ENCODE measurements around the gene EIF4E1B. TPM values are rescaled to one million over a fixed set of nuclear protein-coding genes. Genes with fewer than 3 reads are reported as not detected.

The EIF4E1B gene
- total RNA-seq, 2 experiments from 2014 or later: not detected

GRCh38 chr5:176691524-176691923 is 61.0 kb downstream of the EIF4E1B start:
- no peak overlapping the region for H3K27ac Mint-ChIP-seq
- H3K36me3 Mint-ChIP-seq: no peaks in the 10 kb centered on the region
- ChIA-PET POLR2A (no interaction called here), CTCF (interaction anchor here (0.6 to 1.3 kb wide), 3 partner anchors 9 to 393 kb away, joined by 3 to 4 read pairs (median 3); no protein-coding TSS in a partner anchor)
- H3K4me1 Mint-ChIP-seq (ENCODE audit: low read depth): no peaks in the 10 kb centered on the region
- peaks cover 45% of the 10 kb centered on the region for H3K27me3 Mint-ChIP-seq
- no peaks in the 10 kb centered on the region for H3K9me3 Mint-ChIP-seq
- no peak overlapping the region for H3K4me3 Mint-ChIP-seq
- DNase-seq: no peak
- intact Hi-C loops (cut with micrococcal nuclease): no loop called here

- DNase-seq: no peak
- H3K27me3 Mint-ChIP-seq: peaks cover 49% of the 10 kb centered on the region
- H3K9me3 Mint-ChIP-seq: no peaks in the 10 kb centered on the region
- no peak overlapping the region for H3K4me3 Mint-ChIP-seq
- H3K36me3 Mint-ChIP-seq: no peaks in the 10 kb centered on the region
- H3K4me1 Mint-ChIP-seq (ENCODE audit: low read depth): no peaks in the 10 kb centered on the region
- no peak overlapping the region for H3K27ac Mint-ChIP-seq
- intact Hi-C loops (cut with micrococcal nuclease): no loop called here
- ChIA-PET POLR2A (no interaction called here), CTCF (interaction anchor here (2.0 kb wide), 1 partner anchor 32 kb away, joined by 9 read pairs; no protein-coding TSS in a partner anchor)
Observed at GRCh38 chr5:176692326-176692725, 61.9 kb downstream of the EIF4E1B start.

GRCh38 chr5:176692839-176693476 is 62.5 kb downstream of the EIF4E1B start:
- no peak overlapping the region for H3K27ac Mint-ChIP-seq
- no peaks in the 10 kb centered on the region for H3K36me3 Mint-ChIP-seq
- intact Hi-C loops (cut with micrococcal nuclease): no loop called here
- peaks cover 54% of the 10 kb centered on the region for H3K27me3 Mint-ChIP-seq
- no peak overlapping the region for H3K4me3 Mint-ChIP-seq
- DNase-seq: no peak
- ChIA-PET CTCF (interaction anchor here (2.0 kb wide), 1 partner anchor 32 kb away, joined by 9 read pairs; no protein-coding TSS in a partner anchor), POLR2A (no interaction called here)
- no peaks in the 10 kb centered on the region for H3K9me3 Mint-ChIP-seq
- no peaks in the 10 kb centered on the region for H3K4me1 Mint-ChIP-seq (ENCODE audit: low read depth)

- Mint-ChIP-seq H3K36me3 (no peaks in the 10 kb centered on the region), H3K4me3 (no peak overlapping the region), H3K9me3 (no peaks in the 10 kb centered on the region), H3K4me1 (ENCODE audit: low read depth) (no peaks in the 10 kb centered on the region), H3K27ac (no peak overlapping the region), H3K27me3 (peaks cover 58% of the 10 kb centered on the region)
- CTCF ChIA-PET: interaction anchor here (2.0 kb wide), 1 partner anchor 33 kb away, joined by 9 read pairs; no protein-coding TSS in a partner anchor
- no peak for DNase-seq
- POLR2A ChIA-PET: no interaction called here
- intact Hi-C loops (cut with micrococcal nuclease): no loop called here
Observed at GRCh38 chr5:176693477-176693851, 63.0 kb downstream of the EIF4E1B start.

- H3K4me1 Mint-ChIP-seq (ENCODE audit: low read depth): no peaks in the 10 kb centered on the region
- no peaks in the 10 kb centered on the region for H3K36me3 Mint-ChIP-seq
- no peak overlapping the region for H3K4me3 Mint-ChIP-seq
- intact Hi-C loops (cut with micrococcal nuclease): no loop called here
- DNase-seq: no peak
- ChIA-PET CTCF (interaction anchor here (2.0 kb wide), 1 partner anchor 33 kb away, joined by 9 read pairs; no protein-coding TSS in a partner anchor), POLR2A (interaction anchor here (0.6 kb wide), 1 partner anchor 66 kb away, joined by 3 read pairs; no protein-coding TSS in a partner anchor)
- no peak overlapping the region for H3K27ac Mint-ChIP-seq
- H3K9me3 Mint-ChIP-seq: no peaks in the 10 kb centered on the region
- peaks cover 63% of the 10 kb centered on the region for H3K27me3 Mint-ChIP-seq
Observed at GRCh38 chr5:176694146-176694545, 63.7 kb downstream of the EIF4E1B start.

GRCh38 chr5:176694631-176695030 is 64.2 kb downstream of the EIF4E1B start:
- DNase-seq: no peak
- POLR2A ChIA-PET: no interaction called here
- Mint-ChIP-seq H3K27ac (no peak overlapping the region), H3K4me1 (ENCODE audit: low read depth) (no peaks in the 10 kb centered on the region), H3K36me3 (no peaks in the 10 kb centered on the region), H3K9me3 (no peaks in the 10 kb centered on the region), H3K27me3 (peaks cover 59% of the 10 kb centered on the region), H3K4me3 (no peak overlapping the region)
- CTCF ChIA-PET: no interaction called here
- intact Hi-C loops (cut with micrococcal nuclease): no loop called here

- no peak for DNase-seq
- Mint-ChIP-seq H3K36me3 (no peaks in the 10 kb centered on the region), H3K4me1 (ENCODE audit: low read depth) (no peaks in the 10 kb centered on the region), H3K4me3 (no peak overlapping the region), H3K27ac (no peak overlapping the region), H3K27me3 (peaks cover 59% of the 10 kb centered on the region), H3K9me3 (no peaks in the 10 kb centered on the region)
- ChIA-PET CTCF (no interaction called here), POLR2A (no interaction called here)
- intact Hi-C loops (cut with micrococcal nuclease): no loop called here
Observed at GRCh38 chr5:176695073-176695472, 64.6 kb downstream of the EIF4E1B start.

Small RNA genes lying within 50 kb of the gene (microRNA-seq; reads per million reads assigned to microRNA genes)
- not detected for gene MIR4281 (ENCODE audit: borderline microRNAs expressed, borderline number of aligned reads, borderline replicate concordance)

Other genes starting within 250 kb of the EIF4E1B start
- gene NOP16, start 242.1 kb upstream of the EIF4E1B start, total RNA-seq: 10 to 100 TPM; 52.5 to 57.6 TPM
- 100 to 1,000 TPM; 112 to 119 TPM for gene HIGD2A, start 241.9 kb upstream of the EIF4E1B start, total RNA-seq
- gene CLTB, start 214.1 kb upstream of the EIF4E1B start, total RNA-seq: 10 to 100 TPM; 51.5 to 57.0 TPM
- gene FAF2, start 182.3 kb upstream of the EIF4E1B start, total RNA-seq: 10 to 100 TPM; 34.4 to 34.6 TPM
- 10 to 100 TPM; 61.9 to 68.1 TPM for gene RNF44, start 93.3 kb upstream of the EIF4E1B start, total RNA-seq
- gene CDHR2, start 81.3 kb upstream of the EIF4E1B start, total RNA-seq: under 1 TPM; 0.36 to 0.38 TPM
- gene GPRIN1, start 20.5 kb upstream of the EIF4E1B start, total RNA-seq: 1 to 10 TPM; 4.5 to 5.3 TPM
- under 1 TPM in 1 of 2 experiments, not detected in 1; 0.31 TPM for gene SNCB, start 141 bp upstream of the EIF4E1B start, total RNA-seq
- 10 to 100 TPM; 25.2 to 25.3 TPM for gene TSPAN17, start 16.8 kb downstream of the EIF4E1B start, total RNA-seq
- gene UNC5A, start 179.9 kb downstream of the EIF4E1B start, total RNA-seq: not detected

Data from activated CD4-positive, alpha-beta memory T cell treated with anti-CD3 and anti-CD28 coated beads for 36 hours (primary cell).